Duodenal mucosa (tissue), 2 donors: ENCODE results near the gene TJP2.

ENCODE experiments used
- H3K27ac ChIP-seq: one replicate; pipeline ENCODE4 v1.7.0; 2013; ENCODE audit warnings: low read depth, low read length
- H3K27me3 ChIP-seq, 2 donors: one replicate each; pipeline ENCODE4 v1.7.0; 2013; ENCODE audit warnings: low read length in 2 of 2, control low read depth in 1 of 2; ENCODE audit not compliant: insufficient read depth in 2 of 2, control insufficient read depth in 1 of 2
- H3K36me3 ChIP-seq, 2 donors: one replicate each; pipeline ENCODE4 v1.7.0; 2013; ENCODE audit warnings: low read length in 2 of 2, control low read depth in 1 of 2; ENCODE audit not compliant: insufficient read depth in 2 of 2, control insufficient read depth in 1 of 2
- H3K4me1 ChIP-seq, 2 donors: one replicate each; pipeline ENCODE4 v1.7.0; 2013; ENCODE audit warnings: low read length in 2 of 2, control low read depth in 1 of 2; ENCODE audit not compliant: insufficient read depth in 2 of 2, control insufficient read depth in 1 of 2
- H3K4me3 ChIP-seq, 2 donors: one replicate each; pipeline ENCODE4 v1.7.0; 2013; ENCODE audit warnings: low read length in 2 of 2, low read depth in 1 of 2
- H3K9ac ChIP-seq, 2 donors: one replicate each; pipeline ENCODE4 v1.7.0; 2013; ENCODE audit warnings: low read length in 2 of 2, low read depth in 1 of 2
- H3K9me3 ChIP-seq, 2 donors: one replicate each; pipeline ENCODE4 v1.7.0; 2013; ENCODE audit warnings: low read length in 2 of 2, control low read depth in 1 of 2; ENCODE audit not compliant: control insufficient read depth in 1 of 2

The TJP2 gene

GRCh38 chr9:69198521-69199220 lies 24.6 kb downstream of the TJP2 start:
- Histone ChIP-seq H3K9ac (no peak overlapping the region), H3K4me3 (no peak overlapping the region), H3K27ac (no peak overlapping the region), H3K9me3 (no peaks in the 10 kb centered on the region), H3K27me3 (no peaks in the 10 kb centered on the region), H3K4me1 (no peaks in the 10 kb centered on the region), H3K36me3 (no peaks in the 10 kb centered on the region)

GRCh38 chr9:69199769-69200470 lies 25.8 kb downstream of the TJP2 start:
- H3K27me3 ChIP-seq: no peaks in the 10 kb centered on the region
- H3K27ac ChIP-seq: no peak overlapping the region
- no peaks in the 10 kb centered on the region for H3K9me3 ChIP-seq
- H3K4me1 ChIP-seq: no peaks in the 10 kb centered on the region
- no peak overlapping the region for H3K9ac ChIP-seq
- H3K4me3 ChIP-seq: no peak overlapping the region
- H3K36me3 ChIP-seq: no peaks in the 10 kb centered on the region

- H3K36me3 ChIP-seq: no peaks in the 10 kb centered on the region
- no peaks in the 10 kb centered on the region for H3K4me1 ChIP-seq
- H3K9ac ChIP-seq: no peak overlapping the region
- H3K27me3 ChIP-seq: no peaks in the 10 kb centered on the region
- H3K4me3 ChIP-seq: no peak overlapping the region
- no peak overlapping the region for H3K27ac ChIP-seq
- no peaks in the 10 kb centered on the region for H3K9me3 ChIP-seq
Measured at GRCh38 chr9:69202556-69202955, 28.5 kb downstream of the TJP2 start.

- Histone ChIP-seq H3K36me3 (no peaks in the 10 kb centered on the region), H3K4me1 (no peaks in the 10 kb centered on the region), H3K9me3 (no peaks in the 10 kb centered on the region), H3K9ac (no peak overlapping the region), H3K27me3 (no peaks in the 10 kb centered on the region), H3K4me3 (no peak overlapping the region), H3K27ac (no peak overlapping the region)
Measured at GRCh38 chr9:69204326-69204725, 30.2 kb downstream of the TJP2 start.

GRCh38 chr9:69204849-69205248 lies 30.8 kb downstream of the TJP2 start:
- H3K4me3 ChIP-seq: no peak overlapping the region
- no peaks in the 10 kb centered on the region for H3K36me3 ChIP-seq
- no peaks in the 10 kb centered on the region for H3K9me3 ChIP-seq
- no peak overlapping the region for H3K9ac ChIP-seq
- H3K27me3 ChIP-seq: no peaks in the 10 kb centered on the region
- H3K4me1 ChIP-seq: no peaks in the 10 kb centered on the region
- no peak overlapping the region for H3K27ac ChIP-seq

GRCh38 chr9:69206047-69206446 lies 32.0 kb downstream of the TJP2 start:
- Histone ChIP-seq H3K4me3 (no peak overlapping the region), H3K27ac (no peak overlapping the region), H3K4me1 (no peaks in the 10 kb centered on the region), H3K9ac (no peak overlapping the region), H3K27me3 (no peaks in the 10 kb centered on the region), H3K36me3 (no peaks in the 10 kb centered on the region), H3K9me3 (no peaks in the 10 kb centered on the region)

- H3K27ac ChIP-seq: no peak overlapping the region
- H3K4me3 ChIP-seq: no peak overlapping the region
- no peaks in the 10 kb centered on the region for H3K36me3 ChIP-seq
- no peaks in the 10 kb centered on the region for H3K9me3 ChIP-seq
- H3K9ac ChIP-seq: no peak overlapping the region
- no peaks in the 10 kb centered on the region for H3K4me1 ChIP-seq
- no peaks in the 10 kb centered on the region for H3K27me3 ChIP-seq
Measured at GRCh38 chr9:69207503-69207902, 33.4 kb downstream of the TJP2 start.

- H3K27ac ChIP-seq: no peak overlapping the region
- no peaks in the 10 kb centered on the region for H3K9me3 ChIP-seq
- peaks cover 7 to 11% of the 10 kb centered on the region in 2 donors for H3K36me3 ChIP-seq
- no peaks in the 10 kb centered on the region for H3K4me1 ChIP-seq
- H3K4me3 ChIP-seq: no peak overlapping the region
- H3K27me3 ChIP-seq: no peaks in the 10 kb centered on the region
- no peak overlapping the region for H3K9ac ChIP-seq
Measured at GRCh38 chr9:69211424-69212036, 37.5 kb downstream of the TJP2 start.

GRCh38 chr9:69213647-69214046 lies 39.6 kb downstream of the TJP2 start:
- Histone ChIP-seq H3K4me1 (no peaks in the 10 kb centered on the region), H3K4me3 (no peak overlapping the region), H3K9me3 (no peaks in the 10 kb centered on the region), H3K27ac (no peak overlapping the region), H3K36me3 (peaks cover 9 to 28% of the 10 kb centered on the region in 2 donors), H3K9ac (no peak overlapping the region), H3K27me3 (no peaks in the 10 kb centered on the region)

- Histone ChIP-seq H3K36me3 (peaks cover 9 to 32% of the 10 kb centered on the region in 2 donors), H3K27ac (no peak overlapping the region), H3K9ac (no peak overlapping the region), H3K27me3 (no peaks in the 10 kb centered on the region), H3K4me3 (no peak overlapping the region), H3K9me3 (no peaks in the 10 kb centered on the region), H3K4me1 (no peaks in the 10 kb centered on the region)
Measured at GRCh38 chr9:69214939-69215338, 40.9 kb downstream of the TJP2 start.
